ENCODE results near the gene PLTP. TPM values are rescaled to one million over a fixed set of nuclear protein-coding genes. Genes with fewer than 3 reads are reported as not detected.

The PLTP gene
- total and polyA plus RNA-seq, 2 of the 13 experiments (the other 11 are each of a cell fraction or from before 2014, with no cell fraction given): 16.9 to 28.6 TPM

- TF ChIP-seq HDAC6 (IDR thresholded peaks at IDR 0.05; ENCODE audit: low read depth, low read length): no peak
- TF ChIP-seq, protein P1, sequence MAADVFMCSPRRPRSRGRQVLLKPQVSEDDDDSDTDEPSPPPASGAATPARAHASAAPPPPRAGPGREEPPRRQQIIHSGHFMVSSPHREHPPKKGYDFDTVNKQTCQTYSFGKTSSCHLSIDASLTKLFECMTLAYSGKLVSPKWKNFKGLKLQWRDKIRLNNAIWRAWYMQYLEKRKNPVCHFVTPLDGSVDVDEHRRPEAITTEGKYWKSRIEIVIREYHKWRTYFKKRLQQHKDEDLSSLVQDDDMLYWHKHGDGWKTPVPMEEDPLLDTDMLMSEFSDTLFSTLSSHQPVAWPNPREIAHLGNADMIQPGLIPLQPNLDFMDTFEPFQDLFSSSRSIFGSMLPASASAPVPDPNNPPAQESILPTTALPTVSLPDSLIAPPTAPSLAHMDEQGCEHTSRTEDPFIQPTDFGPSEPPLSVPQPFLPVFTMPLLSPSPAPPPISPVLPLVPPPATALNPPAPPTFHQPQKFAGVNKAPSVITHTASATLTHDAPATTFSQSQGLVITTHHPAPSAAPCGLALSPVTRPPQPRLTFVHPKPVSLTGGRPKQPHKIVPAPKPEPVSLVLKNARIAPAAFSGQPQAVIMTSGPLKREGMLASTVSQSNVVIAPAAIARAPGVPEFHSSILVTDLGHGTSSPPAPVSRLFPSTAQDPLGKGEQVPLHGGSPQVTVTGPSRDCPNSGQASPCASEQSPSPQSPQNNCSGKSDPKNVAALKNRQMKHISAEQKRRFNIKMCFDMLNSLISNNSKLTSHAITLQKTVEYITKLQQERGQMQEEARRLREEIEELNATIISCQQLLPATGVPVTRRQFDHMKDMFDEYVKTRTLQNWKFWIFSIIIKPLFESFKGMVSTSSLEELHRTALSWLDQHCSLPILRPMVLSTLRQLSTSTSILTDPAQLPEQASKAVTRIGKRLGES (CRISPR knock-in tag; IDR thresholded peaks at IDR 0.05; ENCODE audit: borderline replicate concordance): no peak; the same call in 1 of the 2 replicates
- peak; percentile 99 for TF ChIP-seq ZMYM3 (CRISPR knock-in tag; IDR thresholded peaks at IDR 0.05)
- TF ChIP-seq CEBPZ (IDR thresholded peaks at IDR 0.05; ENCODE audit: low read length): no peak
- peak; percentile 96 for TF ChIP-seq ERF (CRISPR knock-in tag; IDR thresholded peaks at IDR 0.05)
- TF ChIP-seq CREM (IDR thresholded peaks at IDR 0.05): peak; percentile 91
- no peak for TF ChIP-seq CREM (CRISPR knock-in tag; IDR thresholded peaks at IDR 0.05)
- TF ChIP-seq YEATS4 (CRISPR knock-in tag; IDR thresholded peaks at IDR 0.05; ENCODE audit: borderline replicate concordance): peak; percentile 56; the same call in 1 of the 2 replicates
- TF ChIP-seq RFXAP (CRISPR knock-in tag; IDR thresholded peaks at IDR 0.05; ENCODE audit: borderline replicate concordance): peak; percentile 70; the same call in 1 of the 2 replicates
- TF ChIP-seq ZNF546 (CRISPR knock-in tag; conservative IDR thresholded peaks at IDR 0.05): no peak
- no peak; the same call in 1 of the 2 replicates for TF ChIP-seq KMT2A (CRISPR knock-in tag; IDR thresholded peaks at IDR 0.05)
- TF ChIP-seq BCL6 (CRISPR knock-in tag; IDR thresholded peaks at IDR 0.05): peak; percentile 93
- TF ChIP-seq, protein P2, sequence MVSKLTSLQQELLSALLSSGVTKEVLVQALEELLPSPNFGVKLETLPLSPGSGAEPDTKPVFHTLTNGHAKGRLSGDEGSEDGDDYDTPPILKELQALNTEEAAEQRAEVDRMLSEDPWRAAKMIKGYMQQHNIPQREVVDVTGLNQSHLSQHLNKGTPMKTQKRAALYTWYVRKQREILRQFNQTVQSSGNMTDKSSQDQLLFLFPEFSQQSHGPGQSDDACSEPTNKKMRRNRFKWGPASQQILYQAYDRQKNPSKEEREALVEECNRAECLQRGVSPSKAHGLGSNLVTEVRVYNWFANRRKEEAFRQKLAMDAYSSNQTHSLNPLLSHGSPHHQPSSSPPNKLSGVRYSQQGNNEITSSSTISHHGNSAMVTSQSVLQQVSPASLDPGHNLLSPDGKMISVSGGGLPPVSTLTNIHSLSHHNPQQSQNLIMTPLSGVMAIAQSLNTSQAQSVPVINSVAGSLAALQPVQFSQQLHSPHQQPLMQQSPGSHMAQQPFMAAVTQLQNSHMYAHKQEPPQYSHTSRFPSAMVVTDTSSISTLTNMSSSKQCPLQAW (CRISPR knock-in tag; IDR thresholded peaks at IDR 0.05): peak; percentile 96; the same call in 1 of the 2 replicates
- no peak for TF ChIP-seq ZNF616 (CRISPR knock-in tag; IDR thresholded peaks at IDR 0.05; ENCODE audit: low read depth)
- peak; percentile 90; the same call in 1 of the 2 replicates for TF ChIP-seq IRF2 (CRISPR knock-in tag; IDR thresholded peaks at IDR 0.05)
- no peak for TF ChIP-seq ZNF557 (CRISPR knock-in tag; IDR thresholded peaks at IDR 0.05)
- peak; percentile 84; the same call in 1 of the 2 replicates for TF ChIP-seq ZNF563 (CRISPR knock-in tag; IDR thresholded peaks at IDR 0.05)
- no peak for TF ChIP-seq PRPF4 (IDR thresholded peaks at IDR 0.05; ENCODE audit: low read depth, low read length, poor library complexity, severe bottlenecking)
- peak; percentile 77; the same call in 1 of the 2 replicates for TF ChIP-seq MIER2 (CRISPR knock-in tag; IDR thresholded peaks at IDR 0.05)
- TF ChIP-seq MLX (CRISPR knock-in tag; IDR thresholded peaks at IDR 0.05): peak; percentile 90
- TF ChIP-seq, protein P3, sequence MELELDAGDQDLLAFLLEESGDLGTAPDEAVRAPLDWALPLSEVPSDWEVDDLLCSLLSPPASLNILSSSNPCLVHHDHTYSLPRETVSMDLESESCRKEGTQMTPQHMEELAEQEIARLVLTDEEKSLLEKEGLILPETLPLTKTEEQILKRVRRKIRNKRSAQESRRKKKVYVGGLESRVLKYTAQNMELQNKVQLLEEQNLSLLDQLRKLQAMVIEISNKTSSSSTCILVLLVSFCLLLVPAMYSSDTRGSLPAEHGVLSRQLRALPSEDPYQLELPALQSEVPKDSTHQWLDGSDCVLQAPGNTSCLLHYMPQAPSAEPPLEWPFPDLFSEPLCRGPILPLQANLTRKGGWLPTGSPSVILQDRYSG (CRISPR knock-in tag; IDR thresholded peaks at IDR 0.05): no peak
Measured at GRCh38 chr20:45927071-45927878, 15.3 kb upstream of the PLTP start (continued).

Data from HepG2 (cell line).